Measurements from ENCODE around the gene ITIH5.

Gene ITIH5

GRCh38 chr10:7625009-7625408, 41.8 kb downstream of the ITIH5 start:
- Histone ChIP-seq H3K9me3 (ENCODE audit: control insufficient read depth, insufficient read depth, low read depth, low read length) (no peaks in the 10 kb centered on the region), H3K9ac (ENCODE audit: low read length) (no peak overlapping the region), H3K36me3 (ENCODE audit: control insufficient read depth, insufficient read depth, low read length) (no peaks in the 10 kb centered on the region), H3K4me3 (ENCODE audit: low read depth, low read length) (no peak overlapping the region), H3K27ac (ENCODE audit: low read depth, low read length) (no peak overlapping the region), H3K27me3 (ENCODE audit: control insufficient read depth, insufficient read depth, low read length) (no peaks in the 10 kb centered on the region), H3K4me1 (ENCODE audit: control insufficient read depth, insufficient read depth, low read length) (0 out of 2 replicates have a peak, but pooled peaks cover 2% of the 10 kb centered on the region)

GRCh38 chr10:7622969-7623368, 43.8 kb downstream of the ITIH5 start:
- no peaks in the 10 kb centered on the region for H3K9me3 ChIP-seq (ENCODE audit: control insufficient read depth, insufficient read depth, low read depth, low read length)
- H3K4me1 ChIP-seq (ENCODE audit: control insufficient read depth, insufficient read depth, low read length), result 0 out of 2 replicates have a peak, but pooled peaks cover 2% of the 10 kb centered on the region
- H3K36me3 ChIP-seq (ENCODE audit: control insufficient read depth, insufficient read depth, low read length), result no peaks in the 10 kb centered on the region
- no peak overlapping the region for H3K27ac ChIP-seq (ENCODE audit: low read depth, low read length)
- H3K27me3 ChIP-seq (ENCODE audit: control insufficient read depth, insufficient read depth, low read length), result no peaks in the 10 kb centered on the region
- no peak overlapping the region for H3K4me3 ChIP-seq (ENCODE audit: low read depth, low read length)
- no peak overlapping the region for H3K9ac ChIP-seq (ENCODE audit: low read length)

- no peaks in the 10 kb centered on the region for H3K27me3 ChIP-seq (ENCODE audit: control insufficient read depth, insufficient read depth, low read length)
- no peak overlapping the region for H3K4me3 ChIP-seq (ENCODE audit: low read depth, low read length)
- no peak overlapping the region for H3K27ac ChIP-seq (ENCODE audit: low read depth, low read length)
- H3K9ac ChIP-seq (ENCODE audit: low read length), result no peak overlapping the region
- no peaks in the 10 kb centered on the region for H3K9me3 ChIP-seq (ENCODE audit: control insufficient read depth, insufficient read depth, low read depth, low read length)
- H3K36me3 ChIP-seq (ENCODE audit: control insufficient read depth, insufficient read depth, low read length), result no peaks in the 10 kb centered on the region
- 0 out of 2 replicates have a peak, but pooled peaks cover 2% of the 10 kb centered on the region for H3K4me1 ChIP-seq (ENCODE audit: control insufficient read depth, insufficient read depth, low read length)
Measured at GRCh38 chr10:7618461-7618860, 48.3 kb downstream of the ITIH5 start.

GRCh38 chr10:7611909-7612308, 54.9 kb downstream of the ITIH5 start:
- Histone ChIP-seq H3K27me3 (ENCODE audit: control insufficient read depth, insufficient read depth, low read length) (no peaks in the 10 kb centered on the region), H3K27ac (ENCODE audit: low read depth, low read length) (no peak overlapping the region)

GRCh38 chr10:7610651-7611389, 55.9 kb downstream of the ITIH5 start:
- Histone ChIP-seq H3K4me1 (ENCODE audit: control insufficient read depth, insufficient read depth, low read length) (peaks cover 6% of the 10 kb centered on the region), H3K9ac (ENCODE audit: low read length) (no peak overlapping the region), H3K9me3 (ENCODE audit: control insufficient read depth, insufficient read depth, low read depth, low read length) (no peaks in the 10 kb centered on the region), H3K4me3 (ENCODE audit: low read depth, low read length) (no peak overlapping the region), H3K27ac (ENCODE audit: low read depth, low read length) (no peak overlapping the region), H3K27me3 (ENCODE audit: control insufficient read depth, insufficient read depth, low read length) (no peaks in the 10 kb centered on the region), H3K36me3 (ENCODE audit: control insufficient read depth, insufficient read depth, low read length) (no peaks in the 10 kb centered on the region)

More at GRCh38 chr10:7611909-7612308, 54.9 kb downstream of the ITIH5 start:
- H3K9me3 ChIP-seq (ENCODE audit: control insufficient read depth, insufficient read depth, low read depth, low read length), result no peaks in the 10 kb centered on the region
- H3K4me1 ChIP-seq (ENCODE audit: control insufficient read depth, insufficient read depth, low read length), result peaks cover 4% of the 10 kb centered on the region
- H3K9ac ChIP-seq (ENCODE audit: low read length), result no peak overlapping the region
- H3K4me3 ChIP-seq (ENCODE audit: low read depth, low read length), result no peak overlapping the region
- no peaks in the 10 kb centered on the region for H3K36me3 ChIP-seq (ENCODE audit: control insufficient read depth, insufficient read depth, low read length)

GRCh38 chr10:7610026-7610425, 56.7 kb downstream of the ITIH5 start:
- no peaks in the 10 kb centered on the region for H3K9me3 ChIP-seq (ENCODE audit: control insufficient read depth, insufficient read depth, low read depth, low read length)
- H3K4me3 ChIP-seq (ENCODE audit: low read depth, low read length), result no peak overlapping the region
- no peak overlapping the region for H3K9ac ChIP-seq (ENCODE audit: low read length)
- no peaks in the 10 kb centered on the region for H3K27me3 ChIP-seq (ENCODE audit: control insufficient read depth, insufficient read depth, low read length)
- H3K36me3 ChIP-seq (ENCODE audit: control insufficient read depth, insufficient read depth, low read length), result no peaks in the 10 kb centered on the region
- no peak overlapping the region for H3K27ac ChIP-seq (ENCODE audit: low read depth, low read length)
- peaks cover 6% of the 10 kb centered on the region for H3K4me1 ChIP-seq (ENCODE audit: control insufficient read depth, insufficient read depth, low read length)

GRCh38 chr10:7609556-7609955, 57.2 kb downstream of the ITIH5 start:
- H3K9ac ChIP-seq (ENCODE audit: low read length), result no peak overlapping the region
- peaks cover 6% of the 10 kb centered on the region for H3K4me1 ChIP-seq (ENCODE audit: control insufficient read depth, insufficient read depth, low read length)
- no peaks in the 10 kb centered on the region for H3K27me3 ChIP-seq (ENCODE audit: control insufficient read depth, insufficient read depth, low read length)
- no peaks in the 10 kb centered on the region for H3K36me3 ChIP-seq (ENCODE audit: control insufficient read depth, insufficient read depth, low read length)
- no peaks in the 10 kb centered on the region for H3K9me3 ChIP-seq (ENCODE audit: control insufficient read depth, insufficient read depth, low read depth, low read length)
- no peak overlapping the region for H3K27ac ChIP-seq (ENCODE audit: low read depth, low read length)
- H3K4me3 ChIP-seq (ENCODE audit: low read depth, low read length), result no peak overlapping the region

GRCh38 chr10:7608001-7608400, 58.8 kb downstream of the ITIH5 start:
- no peak overlapping the region for H3K4me3 ChIP-seq (ENCODE audit: low read depth, low read length)
- H3K9me3 ChIP-seq (ENCODE audit: control insufficient read depth, insufficient read depth, low read depth, low read length), result peaks cover 3% of the 10 kb centered on the region; the same call in 1 of the 2 replicates
- no peaks in the 10 kb centered on the region for H3K36me3 ChIP-seq (ENCODE audit: control insufficient read depth, insufficient read depth, low read length)
- no peak overlapping the region for H3K27ac ChIP-seq (ENCODE audit: low read depth, low read length)
- no peak overlapping the region for H3K9ac ChIP-seq (ENCODE audit: low read length)
- H3K4me1 ChIP-seq (ENCODE audit: control insufficient read depth, insufficient read depth, low read length), result peaks cover 6% of the 10 kb centered on the region
- no peaks in the 10 kb centered on the region for H3K27me3 ChIP-seq (ENCODE audit: control insufficient read depth, insufficient read depth, low read length)

GRCh38 chr10:7606951-7607404, 59.8 kb downstream of the ITIH5 start:
- Histone ChIP-seq H3K4me1 (ENCODE audit: control insufficient read depth, insufficient read depth, low read length) (peaks cover 6% of the 10 kb centered on the region), H3K27ac (ENCODE audit: low read depth, low read length) (no peak overlapping the region), H3K9ac (ENCODE audit: low read length) (no peak overlapping the region), H3K9me3 (ENCODE audit: control insufficient read depth, insufficient read depth, low read depth, low read length) (peaks cover 5% of the 10 kb centered on the region; the same call in 1 of the 2 replicates), H3K36me3 (ENCODE audit: control insufficient read depth, insufficient read depth, low read length) (no peaks in the 10 kb centered on the region), H3K4me3 (ENCODE audit: low read depth, low read length) (no peak overlapping the region), H3K27me3 (ENCODE audit: control insufficient read depth, insufficient read depth, low read length) (no peaks in the 10 kb centered on the region)

GRCh38 chr10:7605565-7606295, 61.0 kb downstream of the ITIH5 start:
- Histone ChIP-seq H3K27ac (ENCODE audit: low read depth, low read length) (no peak overlapping the region), H3K4me3 (ENCODE audit: low read depth, low read length) (no peak overlapping the region), H3K27me3 (ENCODE audit: control insufficient read depth, insufficient read depth, low read length) (no peaks in the 10 kb centered on the region), H3K36me3 (ENCODE audit: control insufficient read depth, insufficient read depth, low read length) (no peaks in the 10 kb centered on the region), H3K9ac (ENCODE audit: low read length) (no peak overlapping the region), H3K9me3 (ENCODE audit: control insufficient read depth, insufficient read depth, low read depth, low read length) (peaks cover 5% of the 10 kb centered on the region; the same call in 1 of the 2 replicates), H3K4me1 (ENCODE audit: control insufficient read depth, insufficient read depth, low read length) (peaks cover 6% of the 10 kb centered on the region)

- Histone ChIP-seq H3K9me3 (ENCODE audit: control insufficient read depth, insufficient read depth, low read depth, low read length) (peaks cover 5% of the 10 kb centered on the region; the same call in 1 of the 2 replicates), H3K9ac (ENCODE audit: low read length) (no peak overlapping the region), H3K27me3 (ENCODE audit: control insufficient read depth, insufficient read depth, low read length) (no peaks in the 10 kb centered on the region), H3K4me1 (ENCODE audit: control insufficient read depth, insufficient read depth, low read length) (no peaks in the 10 kb centered on the region), H3K36me3 (ENCODE audit: control insufficient read depth, insufficient read depth, low read length) (no peaks in the 10 kb centered on the region), H3K4me3 (ENCODE audit: low read depth, low read length) (no peak overlapping the region), H3K27ac (ENCODE audit: low read depth, low read length) (no peak overlapping the region)
Measured at GRCh38 chr10:7601023-7601656, 65.6 kb downstream of the ITIH5 start.

Data from HUES6 (cell line).